HEK293T (cell line): ENCODE measurements around the gene RAB3IP.

ENCODE experiments used
- CTCF ChIA-PET: fragments of 350-600 bp; formaldehyde crosslinking; extraction: SDS; loops from one replicate; lab custom pipeline; 2021; ENCODE audit warnings: antibody characterized with exemption, inconsistent platforms; lab: Yijun Ruan, JAX
- POLR2A ChIA-PET: fragments of 350-600 bp; formaldehyde crosslinking; extraction: SDS; loops from one replicate; lab custom pipeline; 2020; ENCODE audit warnings: antibody characterized with exemption, inconsistent platforms; lab: Yijun Ruan, JAX
- DNase-seq: peaks from one replicate; pipeline ENCODE4 v3.0.0; 2012; ENCODE audit warnings: mixed read lengths; ENCODE audit errors: extremely low spot score
- ARNT ChIP-seq: fragments of 450-650 bp; IDR thresholded peaks from 2 replicates; pipeline ENCODE4 v1.6.1; 2017; ENCODE audit warnings: mild to moderate bottlenecking
- BHLHE40 ChIP-seq: fragments of 450-650 bp; IDR thresholded peaks from 2 replicates; pipeline ENCODE4 v1.6.1; 2016; ENCODE audit warnings: mild to moderate bottlenecking, moderate library complexity, borderline replicate concordance
- CTBP1 ChIP-seq: fragments of 450-650 bp; IDR thresholded peaks from 2 replicates; pipeline ENCODE4 v1.6.1; 2016; ENCODE audit warnings: borderline replicate concordance
- ELF4 ChIP-seq: fragments of 450-650 bp; IDR thresholded peaks from 2 replicates; pipeline ENCODE4 v1.6.1; 2017; ENCODE audit warnings: antibody characterized with exemption
- FOXA1 ChIP-seq: fragments of 450-650 bp; IDR thresholded peaks from 2 replicates; pipeline ENCODE4 v1.6.1; 2016; ENCODE audit warnings: mild to moderate bottlenecking
- FOXK2 ChIP-seq: fragments of 450-650 bp; IDR thresholded peaks from 2 replicates; pipeline ENCODE4 v1.6.1; 2016; ENCODE audit warnings: mild to moderate bottlenecking
- FOXM1 ChIP-seq: fragments of 450-650 bp; IDR thresholded peaks from 2 replicates; pipeline ENCODE4 v1.6.1; 2017; ENCODE audit warnings: mild to moderate bottlenecking, borderline replicate concordance
- HDGF ChIP-seq: fragments of 450-650 bp; IDR thresholded peaks from 2 replicates; pipeline ENCODE4 v1.6.1; 2017; ENCODE audit warnings: antibody characterized with exemption, borderline replicate concordance
- L3MBTL2 ChIP-seq: fragments of 450-650 bp; conservative IDR thresholded peaks from 2 replicates; pipeline ENCODE4 v1.6.1; 2016; ENCODE audit warnings: mild to moderate bottlenecking
- LEF1 ChIP-seq: fragments of 450-650 bp; IDR thresholded peaks from 2 replicates; pipeline ENCODE4 v1.6.1; 2017; ENCODE audit warnings: mild to moderate bottlenecking, borderline replicate concordance
- NFRKB ChIP-seq: fragments of 450-650 bp; IDR thresholded peaks from 2 replicates; pipeline ENCODE4 v1.6.1; 2016; ENCODE audit warnings: mild to moderate bottlenecking, moderate library complexity
- PKNOX1 ChIP-seq: fragments of 450-650 bp; IDR thresholded peaks from 2 replicates; pipeline ENCODE4 v1.6.1; 2016
- SP1 ChIP-seq: fragments of 450-650 bp; IDR thresholded peaks from 2 replicates; pipeline ENCODE4 v1.6.1; 2017
- SUZ12 ChIP-seq: fragments of 450-650 bp; IDR thresholded peaks from 2 replicates; pipeline ENCODE4 v1.6.1; 2016; ENCODE audit warnings: mild to moderate bottlenecking
- TARDBP ChIP-seq: fragments of 450-650 bp; IDR thresholded peaks from 2 replicates; pipeline ENCODE4 v1.6.1; 2016
- ZNF384 ChIP-seq: fragments of 450-650 bp; IDR thresholded peaks from 2 replicates; pipeline ENCODE4 v1.6.1; 2016

Gene RAB3IP

GRCh38 chr12:69866698-69867097 lies 128.0 kb downstream of the RAB3IP start:
- POLR2A ChIA-PET, result no interaction called here
- DNase-seq, result no peak
- no peak for TF ChIP-seq HDGF
- no peak for TF ChIP-seq TARDBP
- TF ChIP-seq SP1, result no peak
- TF ChIP-seq SUZ12, result no peak
- no peak for TF ChIP-seq CTBP1
- no peak for TF ChIP-seq NFRKB
- TF ChIP-seq L3MBTL2, result no peak
- TF ChIP-seq BHLHE40, result no peak

GRCh38 chr12:69868695-69869094 lies 130.0 kb downstream of the RAB3IP start:
- DNase-seq, result no peak
- CTCF ChIA-PET, result no interaction called here
- no peak for TF ChIP-seq HDGF
- no peak for TF ChIP-seq TARDBP
- no peak for TF ChIP-seq ZNF384
- no peak for TF ChIP-seq FOXK2
- TF ChIP-seq SUZ12, result no peak
- TF ChIP-seq ARNT, result no peak
- no peak for TF ChIP-seq FOXA1
- TF ChIP-seq SP1, result no peak
- no peak for TF ChIP-seq LEF1
- no peak for TF ChIP-seq PKNOX1
- TF ChIP-seq BHLHE40, result no peak
- no peak for TF ChIP-seq ELF4
- TF ChIP-seq NFRKB, result no peak
- TF ChIP-seq CTBP1, result no peak
- TF ChIP-seq L3MBTL2, result no peak
- no peak for TF ChIP-seq FOXM1
- POLR2A ChIA-PET, result no interaction called here

More at GRCh38 chr12:69866698-69867097, 128.0 kb downstream of the RAB3IP start:
- CTCF ChIA-PET, result no interaction called here

GRCh38 chr12:69872804-69873203 lies 134.1 kb downstream of the RAB3IP start:
- ChIA-PET CTCF (interaction anchor here (0.7 kb wide), 1 partner anchor 1142 kb away, joined by 4 read pairs; no protein-coding TSS in a partner anchor), POLR2A (no interaction called here)
- TF ChIP-seq BHLHE40 (no peak), TARDBP (no peak), ELF4 (no peak), CTBP1 (no peak), SUZ12 (no peak), LEF1 (no peak), SP1 (no peak), HDGF (no peak), L3MBTL2 (no peak), ARNT (no peak), FOXK2 (no peak)
- no peak for DNase-seq
